Mesenteric fat pad (tissue), 1 donor: ENCODE measurements around the gene FAM210B. TPM values are rescaled to one million over a fixed set of nuclear protein-coding genes. Genes with fewer than 3 reads are reported as not detected.
"Not testable (repeated sequence)": the region's sequence is repeated elsewhere in the genome, so short reads cannot be mapped to it uniquely, and the experiment has no call there.

Source experiments
- DNase-seq: peaks from one replicate; pipeline ENCODE4 v3.0.0-alpha.2; 2020; ENCODE audit warnings: low spot score
- total RNA-seq: library from RNA; stranded (reverse); fragmentation: NEBNext Ultra II Directional; extraction: Animal tissue kit (Norgen Biotek cat#: 25700); gene quantifications from one replicate; pipeline ENCODE4 v1.2.1, GENCODE V29; 2021
- donor health status: DM: yes; HTN: yes; CAD: no.

FAM210B gene
- total RNA-seq, 1 donor from 2014 or later: 48.3 TPM

GRCh38 chr20:56360133-56360907 is 1.5 kb downstream of the FAM210B start:
- DNase-seq: no peak

DNA sequence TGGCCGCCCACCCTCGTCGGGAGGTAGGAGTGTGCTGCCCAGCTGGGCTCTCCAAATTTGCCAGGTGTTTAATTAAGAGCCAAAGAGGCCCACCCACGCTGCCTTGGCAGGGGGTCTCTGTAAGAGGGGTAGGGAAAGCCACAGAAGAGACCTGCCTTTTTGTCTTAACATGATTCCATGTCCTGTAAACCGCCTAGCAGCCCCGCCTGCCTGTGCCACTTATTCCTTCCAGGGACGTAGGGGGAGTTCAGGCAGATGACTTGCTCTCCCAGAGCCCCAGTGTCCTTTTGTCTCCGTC is 2.1 kb downstream of the FAM210B start:
- no peak for DNase-seq

DNA sequence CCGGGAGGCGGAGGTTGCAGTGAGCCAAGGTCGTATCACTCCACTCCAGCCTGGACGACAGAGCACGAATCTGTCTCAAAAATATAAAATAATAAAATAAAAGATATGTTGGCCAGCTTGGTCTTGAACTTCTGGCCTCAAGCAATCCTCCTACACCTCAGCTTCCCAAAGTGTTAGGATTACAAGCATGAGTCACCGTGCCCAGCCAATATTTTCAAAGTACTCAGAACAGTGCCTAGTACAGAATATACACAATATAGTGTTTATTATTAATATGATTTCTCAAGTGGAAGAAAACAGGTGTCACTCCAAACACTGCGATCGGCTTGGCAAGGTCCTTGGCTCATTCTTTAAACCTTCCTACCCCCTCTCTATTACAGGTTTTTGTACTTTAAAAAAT is 3.1 kb downstream of the FAM210B start:
- no peak for DNase-seq

- DNase-seq: no peak
Observed at GRCh38 chr20:56362833-56363413, 4.1 kb downstream of the FAM210B start.

GRCh38 chr20:56363491-56363890 is 4.7 kb downstream of the FAM210B start:
- DNase-seq: no peak

DNA sequence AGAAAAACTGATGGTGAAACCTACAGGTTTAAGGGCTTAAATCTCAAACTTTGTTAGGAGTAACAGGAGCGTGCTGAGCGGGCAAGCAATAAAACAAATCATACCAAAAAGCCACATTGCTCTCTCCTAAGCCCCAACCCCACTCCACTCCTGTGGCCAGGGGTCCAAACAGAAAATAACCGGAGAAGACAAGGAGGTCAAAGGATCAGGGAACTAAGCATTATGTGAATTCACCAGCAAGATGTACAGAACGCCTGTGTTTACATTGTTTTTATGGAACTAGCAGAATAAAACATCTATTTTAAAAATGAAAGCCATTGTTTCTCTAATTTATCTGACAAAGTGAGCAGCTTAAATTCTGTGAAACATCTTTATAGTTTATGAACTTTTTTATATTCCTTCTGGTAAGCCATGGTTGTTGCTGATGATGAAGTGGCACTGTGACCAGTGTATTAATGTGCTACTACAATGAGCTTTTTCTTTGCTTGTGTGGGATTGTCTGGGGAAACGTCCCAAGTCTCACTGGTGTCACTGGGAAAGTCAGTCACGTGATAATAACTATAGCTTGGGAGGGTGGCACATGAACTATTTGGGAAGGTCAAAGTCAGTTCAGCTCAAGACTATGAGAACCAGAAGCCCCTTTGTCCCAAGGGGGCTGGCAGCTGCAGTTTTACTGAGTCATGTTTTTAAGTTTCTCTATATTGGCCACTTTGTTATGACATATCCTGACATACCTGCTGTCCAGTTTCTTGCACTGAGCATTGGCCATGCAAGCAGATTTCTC is 9.8 kb downstream of the FAM210B start:
- DNase-seq: no peak

DNA sequence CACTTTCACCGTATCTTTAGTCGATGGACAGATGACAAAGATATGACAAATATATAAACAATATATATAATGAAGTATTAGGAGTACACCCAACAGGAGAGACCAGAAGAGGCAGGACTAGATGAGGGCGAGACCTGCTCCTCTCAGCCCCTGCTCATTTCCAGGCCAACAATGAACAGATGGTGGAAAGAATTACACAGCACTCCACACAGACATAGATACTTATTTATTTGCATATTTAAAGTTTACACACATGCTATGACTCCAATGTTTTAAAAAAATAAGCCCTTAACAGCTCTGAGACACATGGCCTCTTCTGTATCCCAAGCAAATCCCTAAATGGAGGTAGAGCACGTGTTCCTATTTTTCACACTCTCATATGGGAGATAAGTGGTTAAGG is 10.4 kb downstream of the FAM210B start:
- no peak for DNase-seq

GRCh38 chr20:56371977-56372376 is 13.2 kb downstream of the FAM210B start:
- DNase-seq: no peak

GRCh38 chr20:56372850-56373249 is 14.1 kb downstream of the FAM210B start:
- DNase-seq: no peak

- no peak for DNase-seq
Observed at GRCh38 chr20:56373942-56374341, 15.2 kb downstream of the FAM210B start.

- no peak for DNase-seq
Observed at GRCh38 chr20:56376331-56376730, 17.6 kb downstream of the FAM210B start.

DNA sequence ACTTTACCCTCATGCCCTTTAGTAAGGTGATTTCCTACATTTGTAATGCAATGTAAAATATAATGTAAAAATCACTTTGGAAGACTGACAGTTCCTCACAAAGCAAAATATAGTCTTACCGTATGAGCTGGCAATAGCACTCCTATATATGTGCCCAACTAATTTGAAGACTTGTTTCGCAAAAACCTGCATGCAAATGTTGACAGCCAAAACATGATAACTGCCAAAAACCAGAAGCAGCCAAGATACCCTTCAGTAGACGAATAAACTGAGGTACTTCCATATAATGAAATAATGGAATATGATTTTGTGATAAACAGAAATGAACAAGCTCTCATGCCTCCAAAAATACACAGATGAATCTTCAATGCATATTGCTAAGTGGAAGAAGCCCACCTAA is 19.6 kb downstream of the FAM210B start:
- no peak for DNase-seq

GRCh38 chr20:56380375-56380774 is 21.6 kb downstream of the FAM210B start:
- no peak for DNase-seq

DNA sequence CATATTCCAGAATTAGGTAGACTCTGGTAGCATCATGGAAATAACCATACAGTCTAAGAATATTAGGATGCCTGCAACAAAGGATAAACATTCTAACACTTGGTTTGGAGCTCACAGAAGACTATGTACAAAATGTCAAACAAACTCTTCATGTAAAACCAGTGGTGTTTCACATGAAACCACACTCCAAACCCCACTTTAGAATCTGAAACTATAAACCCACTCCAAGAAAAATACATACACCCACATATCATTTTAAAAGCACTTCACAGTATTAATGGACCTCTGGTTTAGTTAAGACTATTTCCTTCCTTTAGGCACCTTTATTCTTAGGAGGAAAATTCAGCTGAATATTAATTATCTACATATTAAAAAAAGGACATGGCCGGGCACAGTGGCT is 22.7 kb downstream of the FAM210B start:
- no peak for DNase-seq

DNA sequence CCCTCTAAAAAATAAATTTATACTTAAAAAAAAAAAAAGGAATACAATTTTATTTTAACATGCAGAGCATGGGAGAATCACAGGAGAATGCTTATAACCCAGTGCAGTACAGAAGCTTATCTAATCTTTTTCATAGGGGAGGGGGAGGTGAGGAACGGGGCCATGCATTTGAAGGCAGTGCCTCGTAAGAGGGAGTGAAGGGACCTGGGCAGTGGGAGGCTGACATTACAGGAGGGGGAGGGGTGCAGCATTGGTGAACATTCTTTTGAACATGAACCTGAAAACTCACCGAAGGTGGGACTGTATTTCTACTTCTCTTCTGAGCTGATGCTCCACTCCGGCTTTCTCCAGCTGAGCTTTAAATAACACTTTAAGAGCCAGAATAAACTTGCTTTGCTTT is 23.9 kb downstream of the FAM210B start:
- no peak for DNase-seq

- DNase-seq: no peak
Observed at GRCh38 chr20:56383334-56383733, 24.6 kb downstream of the FAM210B start.

- no peak for DNase-seq
Observed at GRCh38 chr20:56385130-56385529, 26.4 kb downstream of the FAM210B start.

DNA sequence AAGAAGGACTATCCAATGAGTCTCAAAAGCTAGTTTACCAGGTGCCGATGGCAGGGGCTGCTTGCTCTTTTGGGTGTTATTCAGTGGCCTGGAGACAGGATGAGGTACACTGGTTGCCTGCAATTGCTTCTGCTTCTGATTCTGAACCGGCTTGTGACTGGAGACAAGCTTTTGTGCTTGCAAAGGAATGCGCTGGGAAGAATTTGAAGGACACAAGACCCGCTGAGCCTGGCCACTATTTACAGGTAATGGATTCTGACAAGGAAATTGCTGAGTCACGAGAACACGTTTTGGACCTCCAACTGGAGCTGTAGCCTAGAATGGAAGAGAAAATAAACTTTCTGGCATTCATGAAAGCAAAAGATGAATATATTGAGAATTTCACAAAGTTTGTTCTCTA is 27.4 kb downstream of the FAM210B start:
- DNase-seq: no peak

DNA sequence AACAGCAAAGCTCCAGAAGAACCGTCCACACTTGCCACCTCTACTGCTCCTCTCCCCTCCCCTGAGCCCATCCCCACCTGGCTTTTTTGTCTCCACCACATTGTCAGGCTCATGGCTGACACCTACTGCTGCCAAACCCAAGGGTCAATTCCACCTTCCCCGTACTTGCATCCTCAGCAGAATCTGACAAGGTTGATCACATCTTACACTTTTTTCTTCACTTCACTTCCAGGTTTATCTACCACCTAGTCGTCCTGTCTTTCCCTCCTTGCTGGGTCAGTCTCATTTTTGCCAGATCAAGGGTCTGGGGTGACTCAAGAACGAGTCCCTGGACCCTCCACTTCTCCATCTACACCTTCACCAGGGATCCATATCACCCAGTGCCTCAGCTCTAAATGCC is 30.1 kb downstream of the FAM210B start:
- DNase-seq: no peak

DNA sequence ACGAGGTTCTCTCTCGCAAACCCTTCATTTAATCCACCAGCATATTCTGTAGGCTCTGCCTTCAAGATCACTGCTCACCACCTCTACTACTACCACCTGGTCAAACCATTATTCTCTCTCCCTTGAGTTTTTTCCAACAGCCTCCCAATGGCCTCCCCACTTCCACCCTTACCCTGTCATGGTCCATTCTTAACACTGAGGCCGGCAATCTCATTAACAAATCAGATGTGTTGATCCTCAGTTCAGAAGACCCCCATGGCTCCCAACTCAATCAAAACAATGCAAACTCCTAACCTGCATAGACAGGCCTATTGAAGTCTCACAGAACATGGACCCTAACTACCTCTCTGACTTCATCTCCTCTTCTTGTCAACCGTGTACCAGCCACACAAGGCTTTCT is 31.0 kb downstream of the FAM210B start:
- no peak for DNase-seq

GRCh38 chr20:56390396-56390795 is 31.6 kb downstream of the FAM210B start:
- DNase-seq: not testable (repeated sequence)

DNA sequence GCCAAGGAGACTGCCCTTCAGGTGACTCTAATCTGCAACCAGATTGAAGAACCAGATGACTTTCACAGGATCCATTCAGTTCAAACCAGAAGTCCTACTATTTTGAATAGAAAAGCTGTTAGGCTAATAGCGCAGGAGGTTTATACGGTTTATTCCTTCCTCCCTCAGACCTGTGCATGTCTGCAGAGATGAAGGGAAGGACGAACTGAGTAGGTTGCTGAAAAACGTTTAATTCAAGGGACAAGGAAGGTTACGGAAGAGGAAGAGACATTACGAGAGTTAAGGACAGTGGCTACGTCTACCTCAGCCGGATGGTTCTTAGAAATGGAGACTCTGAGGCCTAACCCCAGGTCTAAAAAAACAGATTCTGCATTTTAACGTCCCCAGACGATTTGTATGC is 32.3 kb downstream of the FAM210B start:
- no peak for DNase-seq
